ENCODE data around the gene POLD3.
A peak's percentile ranks its signal among the peaks of the same experiment; 100 is the strongest.
"Not testable (repeated sequence)": the region's sequence is repeated elsewhere in the genome, so short reads cannot be mapped to it uniquely, and the experiment has no call there.

POLD3 gene

DNA sequence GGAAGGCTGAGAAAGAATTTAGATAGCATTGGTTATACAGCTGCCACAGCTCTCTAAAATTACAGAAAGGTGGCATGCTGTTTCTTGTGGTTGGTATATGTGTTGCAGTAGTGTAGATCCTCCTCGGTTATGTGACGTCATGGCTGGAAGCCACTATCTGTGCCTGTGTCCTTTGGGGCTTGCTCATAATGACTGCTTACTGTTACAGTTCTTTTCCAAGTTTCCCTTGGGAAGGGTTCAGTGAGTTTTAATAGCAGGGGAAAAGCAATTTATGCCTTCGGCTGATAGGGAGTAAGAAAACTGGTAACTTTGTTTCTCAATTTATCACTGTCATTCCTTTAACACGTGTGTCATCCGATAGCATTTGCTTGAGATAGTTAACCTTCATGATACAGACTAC lies 47.2 kb downstream of the POLD3 start:
- no peak for DNase-seq

DNA sequence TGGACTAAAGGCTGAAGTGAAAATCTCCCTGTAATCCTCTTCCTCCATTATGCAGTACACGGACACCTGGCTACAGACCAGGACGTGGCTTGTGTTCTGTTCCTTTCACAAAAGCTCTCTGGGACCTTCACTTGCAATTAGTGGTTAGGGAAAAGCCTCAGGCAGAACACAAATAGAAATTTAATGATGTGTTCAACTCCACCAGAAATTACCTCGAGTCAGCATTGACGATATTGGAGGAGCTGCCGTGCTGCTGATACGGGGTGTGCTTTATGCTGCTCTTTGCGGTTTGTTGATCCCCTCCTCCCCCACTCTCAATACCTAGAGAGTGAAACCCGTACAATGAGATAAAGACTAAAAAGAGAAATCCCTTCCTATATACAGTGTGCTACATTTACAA lies 48.9 kb downstream of the POLD3 start:
- no peak for DNase-seq

- no peak for DNase-seq
Measured at GRCh38 chr11:74641905-74642304, 49.5 kb downstream of the POLD3 start.

DNA sequence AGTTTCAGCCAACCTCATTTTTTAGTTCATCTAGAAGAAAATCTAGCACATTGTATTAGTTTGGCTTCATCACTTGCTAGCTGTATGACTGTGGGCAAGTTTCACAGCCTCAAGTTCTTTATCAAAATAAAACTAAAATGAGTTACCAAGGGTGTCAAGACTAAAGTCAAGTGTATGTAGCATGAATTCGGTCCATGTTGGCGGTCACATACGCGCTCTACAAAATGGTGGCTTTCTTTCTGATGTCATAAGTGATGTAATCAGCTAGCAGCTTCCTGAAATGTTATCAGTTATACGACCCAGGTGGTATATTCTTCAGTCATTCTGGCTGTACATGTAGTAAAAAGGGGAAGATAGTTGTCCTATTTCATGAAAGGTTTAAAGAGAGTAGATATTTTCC lies 50.5 kb downstream of the POLD3 start:
- no peak for DNase-seq

- no peak for DNase-seq
Measured at GRCh38 chr11:74644081-74644480, 51.7 kb downstream of the POLD3 start.

DNA sequence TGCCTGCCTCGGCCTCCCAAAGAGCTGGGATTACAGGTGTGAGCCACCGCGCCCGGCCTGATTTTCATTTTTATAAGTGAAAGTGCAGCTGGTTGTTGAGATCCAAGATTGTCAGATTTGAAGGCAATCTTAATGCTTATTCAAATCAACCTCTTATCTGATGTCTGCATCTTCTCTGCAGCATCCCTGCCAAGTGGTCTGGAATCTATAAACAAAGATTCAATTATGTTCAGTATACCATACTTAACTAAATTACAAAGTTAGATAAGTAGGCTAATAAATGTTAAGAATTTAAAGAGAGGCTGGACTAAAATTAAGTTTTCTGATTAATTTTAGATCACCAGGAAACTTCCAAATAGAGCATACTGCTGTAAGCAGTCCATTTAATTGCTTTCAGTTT lies 53.8 kb downstream of the POLD3 start:
- no peak for DNase-seq

DNA sequence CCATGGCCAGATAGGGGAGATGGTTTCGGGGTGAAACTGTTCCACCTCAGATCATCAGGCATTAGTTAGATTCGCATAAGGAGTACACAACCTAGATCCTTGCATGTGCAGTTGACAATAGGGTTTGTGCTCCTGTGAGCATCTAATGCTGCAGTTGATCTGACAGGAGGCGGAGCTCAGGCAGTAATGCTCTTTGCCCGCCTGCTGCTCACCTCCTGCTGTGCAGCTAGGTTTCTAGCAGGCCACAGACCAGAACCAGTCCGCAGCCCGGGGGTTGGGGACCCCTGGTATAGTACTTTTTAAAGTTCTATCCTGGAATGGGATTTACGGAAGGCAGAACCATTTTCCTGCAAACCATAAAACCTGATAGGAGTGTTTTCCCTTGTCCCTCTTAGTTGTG lies 54.6 kb downstream of the POLD3 start:
- no peak for DNase-seq

GRCh38 chr11:74647404-74647803 lies 55.0 kb downstream of the POLD3 start:
- peak; percentile 45 for DNase-seq

DNA sequence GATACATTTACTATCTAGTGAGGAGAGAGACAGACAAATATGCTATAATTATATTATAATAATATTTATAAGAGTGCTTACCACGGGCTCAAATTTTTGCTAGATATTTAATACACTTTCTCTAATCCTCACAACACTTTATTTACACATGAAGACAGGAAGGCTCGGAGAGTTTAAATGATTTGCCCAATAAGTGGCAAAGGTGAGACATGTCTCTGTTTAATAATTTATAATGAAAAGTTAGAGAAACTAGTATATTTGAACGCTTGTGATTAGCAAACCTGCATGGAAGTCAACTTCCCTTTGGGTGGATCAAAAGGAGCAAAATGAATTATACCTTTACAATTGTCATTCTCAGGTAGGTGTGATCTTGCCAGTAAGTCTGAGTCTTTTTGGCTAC lies 55.4 kb downstream of the POLD3 start:
- no peak for DNase-seq

GRCh38 chr11:74648894-74649293 lies 56.5 kb downstream of the POLD3 start:
- DNase-seq, result peak; percentile 79

GRCh38 chr11:74650498-74650897 lies 58.1 kb downstream of the POLD3 start:
- peak; percentile 95 for DNase-seq

- no peak for DNase-seq
Measured at GRCh38 chr11:74654976-74655375, 62.6 kb downstream of the POLD3 start.

GRCh38 chr11:74659124-74659523 lies 66.7 kb downstream of the POLD3 start:
- DNase-seq, result not testable (repeated sequence)

DNA sequence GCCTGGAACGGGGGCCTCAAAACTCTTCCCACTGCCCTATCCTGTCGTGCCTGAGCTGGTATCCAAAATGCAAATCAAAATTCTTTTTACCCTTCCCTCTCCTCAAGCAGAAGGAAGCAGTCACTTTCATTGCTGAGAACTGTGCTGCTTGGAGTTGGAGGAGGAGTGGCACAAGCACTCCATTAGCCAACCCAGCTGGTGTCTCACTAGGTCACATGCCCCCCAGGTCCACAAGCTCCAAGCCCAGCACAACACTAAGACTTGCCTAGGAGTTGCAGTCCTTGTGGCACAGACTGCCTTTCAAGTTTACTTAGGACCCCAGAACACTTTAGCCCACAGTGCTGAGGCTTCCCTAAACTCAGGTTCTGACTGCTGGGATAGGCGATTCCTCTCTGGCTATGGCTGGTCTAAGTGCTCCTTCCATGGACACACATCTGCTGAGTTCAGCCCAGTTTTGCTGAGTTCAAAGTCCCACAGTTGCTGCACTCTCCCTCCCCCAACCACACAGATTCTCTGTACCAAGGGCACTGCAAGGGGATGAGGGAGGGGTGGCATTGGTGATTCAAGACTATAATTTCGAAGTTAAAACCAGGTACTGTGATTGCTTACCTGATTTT lies 70.2 kb downstream of the POLD3 start:
- no peak for DNase-seq

GRCh38 chr11:74663315-74663714 lies 70.9 kb downstream of the POLD3 start:
- no peak for DNase-seq

DNA sequence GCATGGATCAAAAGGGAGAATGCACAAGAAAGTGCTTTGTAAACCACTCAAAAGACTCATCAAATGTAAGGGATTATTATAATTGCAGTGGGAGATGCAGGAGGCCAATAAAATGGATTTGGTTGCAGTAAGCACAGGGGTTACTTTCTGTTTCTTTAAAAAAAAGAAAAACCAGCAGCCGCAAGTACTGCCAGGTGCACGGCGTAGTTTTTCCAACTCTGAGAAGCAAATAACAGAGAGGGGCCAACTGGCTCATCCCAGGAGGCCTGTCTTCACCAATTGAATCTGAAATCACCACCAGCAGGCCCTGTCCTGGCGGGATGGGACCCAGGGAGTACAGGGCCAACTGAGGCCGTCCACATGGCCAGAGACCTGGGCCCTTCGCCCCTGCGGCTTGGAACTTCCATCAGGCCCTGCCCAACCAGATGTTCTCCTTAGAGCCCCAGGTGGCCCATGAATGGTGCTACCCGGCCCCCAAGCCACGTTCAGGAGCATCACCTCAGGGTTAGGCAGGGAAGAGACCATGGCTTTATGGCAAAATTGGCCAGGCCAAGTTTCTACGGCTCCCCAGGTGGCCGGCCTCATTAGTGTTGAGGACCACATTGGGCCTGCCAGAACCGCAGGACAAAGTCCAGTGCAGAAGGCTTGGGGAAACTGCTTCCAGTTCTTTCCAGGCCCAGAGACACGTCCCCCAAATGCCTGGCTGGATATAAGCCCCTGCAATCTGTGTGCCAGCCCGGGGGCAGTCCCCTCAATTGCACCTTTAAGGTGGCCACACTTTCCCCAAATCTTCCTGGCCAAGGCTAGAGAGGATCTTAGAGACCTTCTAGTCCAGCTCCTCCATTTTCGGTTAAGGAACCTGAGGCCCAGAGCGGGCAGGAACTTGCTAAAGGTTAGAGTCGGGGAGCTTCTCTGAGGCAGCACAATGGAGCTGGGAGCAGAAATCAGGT lies 77.1 kb downstream of the POLD3 start:
- DNase-seq, result no peak

DNA sequence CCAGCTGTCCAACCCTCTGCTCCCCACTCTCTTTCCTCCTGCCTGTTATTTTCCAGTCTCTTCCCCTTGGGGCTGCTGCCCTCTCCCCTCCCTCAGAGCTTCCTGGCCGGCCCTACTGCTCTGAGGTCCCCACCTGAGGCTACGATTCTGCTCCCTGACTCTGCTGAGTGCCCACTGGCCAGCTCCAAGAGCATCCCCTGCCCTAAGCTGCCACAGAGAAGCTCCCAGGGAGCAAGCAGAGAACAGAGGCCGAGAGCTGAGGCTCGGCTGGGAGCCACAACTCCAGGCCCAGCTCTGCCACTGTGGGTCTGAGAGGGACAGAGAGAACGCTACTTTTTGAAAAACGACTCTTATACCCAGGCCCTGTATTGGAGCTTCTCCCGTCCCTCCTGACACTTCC lies 77.8 kb downstream of the POLD3 start:
- DNase-seq, result no peak

DNA sequence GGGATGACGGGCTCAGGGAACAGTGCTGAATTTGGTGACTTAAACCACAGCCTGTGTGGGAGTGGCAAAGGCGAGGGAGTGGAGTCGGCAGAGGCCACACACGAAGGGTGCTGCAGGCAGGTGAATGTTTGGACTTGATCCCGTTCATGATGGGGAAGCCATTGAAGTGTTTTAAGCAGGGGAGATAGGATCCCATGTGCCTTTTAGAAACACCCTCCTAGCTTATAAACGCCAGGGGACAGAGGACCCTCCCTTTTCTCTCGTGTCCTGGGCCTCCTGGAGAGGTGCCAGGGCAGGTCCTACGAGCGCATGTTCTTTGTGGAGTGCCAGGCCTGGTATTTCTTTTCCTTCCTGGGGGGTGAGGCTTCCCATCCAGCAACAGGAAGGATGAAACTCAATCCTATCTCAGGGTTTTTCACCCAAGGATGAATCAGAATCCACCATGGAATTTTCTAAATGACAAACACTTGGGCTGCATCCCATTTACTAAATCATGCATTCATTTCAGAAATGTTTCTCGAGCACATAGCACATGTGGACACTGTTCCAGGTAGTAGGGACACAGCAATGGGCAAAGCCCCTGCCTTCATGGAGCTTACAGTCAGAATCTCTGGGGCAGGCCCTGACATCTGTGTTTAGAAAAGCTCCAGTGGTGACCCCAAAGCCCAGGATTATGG lies 79.3 kb downstream of the POLD3 start:
- DNase-seq, result peak; percentile 76

- no peak for DNase-seq
Measured at GRCh38 chr11:74672332-74672955, 80.1 kb downstream of the POLD3 start.

- DNase-seq, result peak; percentile 96
Measured at GRCh38 chr11:74672956-74673692, 80.7 kb downstream of the POLD3 start.

- DNase-seq, result no peak
Measured at GRCh38 chr11:74673693-74674360, 81.4 kb downstream of the POLD3 start.

GRCh38 chr11:74675761-74676160 lies 83.4 kb downstream of the POLD3 start:
- DNase-seq, result no peak

Measured in HCEC 1CT (cell line).